AG04450 (cell line): ENCODE results near the gene TMEM115. TPM values are rescaled to one million over a fixed set of nuclear protein-coding genes. Genes with fewer than 3 reads are reported as not detected.

Source experiments
- polyA plus RNA-seq: library from polyadenylated mRNA; depleted of rRNA; stranded (reverse); fragments of >200 nt; gene quantifications from 2 replicates; pipeline ENCODE4 v1.2.3, GENCODE V29; 2011; rRNA removed

Gene TMEM115
- polyA plus RNA-seq, 1 experiment = 26.6 TPM

Other genes with a start within 250 kb of the TMEM115 start
- gene SEMA3F, start 204.2 kb downstream of the TMEM115 start, polyA plus RNA-seq = 14.7 and 17.1 TPM in 2 replicates
- gene GNAT1, start 167.9 kb downstream of the TMEM115 start, polyA plus RNA-seq = not detected in 2 replicates
- gene SLC38A3, start 154.2 kb downstream of the TMEM115 start, polyA plus RNA-seq = 0.06 and 0.11 TPM in 2 replicates
- 603 and 661 TPM in 2 replicates for gene GNAI2, start 123.3 kb downstream of the TMEM115 start, polyA plus RNA-seq
- 22.0 and 24.7 TPM in 2 replicates for gene SEMA3B, start 90.4 kb downstream of the TMEM115 start, polyA plus RNA-seq
- gene LSMEM2, start 80.4 kb downstream of the TMEM115 start, polyA plus RNA-seq = not detected in 2 replicates
- 19.3 and 20.6 TPM in 2 replicates for gene IFRD2, start 67.1 kb downstream of the TMEM115 start, polyA plus RNA-seq
- 3.0 and 4.7 TPM in 2 replicates for gene HYAL3, start 60.1 kb downstream of the TMEM115 start, polyA plus RNA-seq
- 2.0 and 4.6 TPM in 2 replicates for gene NAA80, start 60.1 kb downstream of the TMEM115 start, polyA plus RNA-seq
- gene HYAL1, start 55.9 kb downstream of the TMEM115 start, polyA plus RNA-seq = 0.25 and 0.32 TPM in 2 replicates
- gene HYAL2, start 36.8 kb downstream of the TMEM115 start, polyA plus RNA-seq = 46.6 and 59.7 TPM in 2 replicates
- gene TUSC2, start 31.3 kb downstream of the TMEM115 start, polyA plus RNA-seq = 25.3 and 28.1 TPM in 2 replicates
- gene RASSF1, start 18.7 kb downstream of the TMEM115 start, polyA plus RNA-seq = 25.1 and 26.5 TPM in 2 replicates
- gene ZMYND10, start 13.8 kb downstream of the TMEM115 start, polyA plus RNA-seq = 0.87 and 1.1 TPM in 2 replicates
- gene NPRL2, start 8.7 kb downstream of the TMEM115 start, polyA plus RNA-seq = 25.6 and 30.2 TPM in 2 replicates
- gene CYB561D2, start 8.7 kb downstream of the TMEM115 start, polyA plus RNA-seq = 14.5 and 19.7 TPM in 2 replicates
- 0.09 TPM in 2 replicates for gene CACNA2D2, start 144.1 kb upstream of the TMEM115 start, polyA plus RNA-seq
- 10.0 and 11.7 TPM in 2 replicates for gene C3orf18, start 208.2 kb upstream of the TMEM115 start, polyA plus RNA-seq
- gene HEMK1, start 210.0 kb upstream of the TMEM115 start, polyA plus RNA-seq = 12.1 and 15.5 TPM in 2 replicates